Effector CD8-positive, alpha-beta T cell (primary cell): ENCODE results near the gene PHF14.
"Not testable (repeated sequence)": the region's sequence is repeated elsewhere in the genome, so short reads cannot be mapped to it uniquely, and the experiment has no call there.

ENCODE experiments used
- DNase-seq: peaks from one replicate; lab custom pipeline; 2025; lab: John Stamatoyannopoulos, UW

Gene PHF14

DNA sequence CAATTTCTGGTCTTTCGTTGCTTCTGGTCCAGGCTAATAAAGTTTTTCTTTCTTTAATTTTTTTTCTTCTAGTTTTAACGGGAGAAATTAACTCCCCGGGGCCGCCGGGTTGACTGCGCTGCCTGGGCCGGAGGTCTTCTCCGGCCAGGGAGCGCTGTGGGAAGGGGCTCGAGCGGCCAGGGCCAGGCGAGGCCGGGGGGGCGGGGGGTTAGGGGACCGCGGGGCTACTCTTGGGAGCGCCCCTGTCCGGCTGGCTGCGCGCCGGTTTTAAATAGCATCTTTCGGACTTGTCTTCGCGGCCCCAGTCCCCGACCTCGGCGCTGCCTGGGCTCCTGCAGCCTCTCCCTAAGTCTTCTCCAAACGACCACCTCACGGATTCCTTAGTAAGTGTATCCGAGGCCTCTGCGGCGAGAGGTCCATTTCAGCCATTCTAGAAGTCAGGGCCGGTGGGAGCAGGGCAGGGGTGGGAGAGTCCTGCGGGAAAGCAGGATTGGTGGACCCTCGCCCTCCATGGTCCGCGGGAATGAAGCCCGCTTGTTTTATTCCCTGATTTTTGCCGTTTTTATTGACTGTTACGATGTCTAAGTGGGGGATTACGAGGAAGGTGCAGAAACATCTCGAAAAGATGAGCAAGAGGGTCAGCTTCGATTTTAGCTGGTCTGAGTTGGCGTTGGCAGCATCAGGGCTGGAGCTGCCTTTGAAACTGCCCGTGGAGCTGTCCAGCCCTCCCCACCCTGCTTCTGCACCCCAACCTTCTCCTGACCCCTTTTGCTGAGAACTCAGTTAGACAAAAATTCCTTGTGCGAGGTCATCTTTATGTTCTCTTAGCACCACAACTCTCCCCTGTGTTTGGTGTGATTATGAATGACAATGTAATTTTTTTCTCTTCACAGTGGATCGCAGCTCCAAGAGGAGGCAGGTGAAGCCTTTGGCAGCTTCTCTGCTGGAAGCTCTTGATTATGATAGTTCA, 555 bp downstream of the PHF14 start:
- no peak for DNase-seq

DNA sequence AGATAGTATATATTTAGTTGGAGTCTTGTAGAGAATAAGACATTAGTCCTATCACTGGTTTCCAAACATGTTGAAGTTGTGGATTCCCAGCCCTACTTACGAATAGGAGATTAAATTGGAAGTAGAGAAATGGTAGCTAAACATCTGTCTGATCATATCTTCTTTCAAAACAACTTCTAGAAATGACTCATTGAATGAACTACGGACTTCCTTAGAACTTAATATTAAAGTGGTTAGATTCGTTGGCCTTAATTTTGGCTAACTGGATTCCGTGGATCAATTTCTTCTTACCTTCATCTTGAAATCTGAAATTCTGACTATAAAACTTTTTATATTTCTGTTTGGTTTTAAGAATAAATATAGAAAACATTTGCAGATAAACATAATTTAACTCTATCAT, 3.4 kb downstream of the PHF14 start:
- DNase-seq = no peak

DNA sequence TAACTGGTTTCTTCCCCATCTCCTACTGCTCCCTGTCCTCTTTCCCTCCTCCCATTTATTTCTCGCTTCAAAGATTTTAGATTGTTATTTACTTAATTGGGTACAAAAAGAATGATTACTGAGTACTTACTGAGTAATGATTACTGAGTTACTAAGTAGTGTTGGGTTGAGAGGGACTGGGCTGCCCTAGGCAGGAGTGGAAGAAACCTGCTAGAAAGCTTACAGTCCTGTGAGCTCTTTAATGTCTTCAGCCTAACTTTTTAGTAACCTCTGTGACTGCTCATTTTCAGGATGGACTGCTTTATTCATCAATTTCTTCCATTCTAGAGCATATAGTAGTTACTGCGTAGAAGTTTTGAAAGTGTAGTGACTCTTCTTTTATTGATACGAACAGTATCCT, 7.6 kb downstream of the PHF14 start:
- DNase-seq = no peak

DNA sequence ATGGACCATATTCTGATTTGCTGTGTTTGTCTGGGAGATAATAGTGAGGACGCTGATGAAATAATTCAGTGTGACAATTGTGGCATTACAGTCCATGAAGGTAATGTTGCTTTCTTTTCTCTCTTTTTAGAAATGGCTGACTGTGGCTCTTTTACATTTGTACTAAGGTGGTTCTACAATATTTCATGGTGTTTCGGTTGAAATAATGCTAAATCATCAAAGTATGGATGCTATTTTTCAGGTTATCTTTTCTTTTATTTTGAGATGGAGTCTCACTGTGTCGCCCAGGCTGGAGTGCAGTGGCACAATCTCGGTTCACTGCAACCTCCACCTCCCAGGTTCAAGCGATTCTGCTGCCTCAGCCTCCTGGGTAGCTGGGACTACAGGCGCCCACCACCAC, 17.1 kb downstream of the PHF14 start:
- not testable (repeated sequence) for DNase-seq

DNA sequence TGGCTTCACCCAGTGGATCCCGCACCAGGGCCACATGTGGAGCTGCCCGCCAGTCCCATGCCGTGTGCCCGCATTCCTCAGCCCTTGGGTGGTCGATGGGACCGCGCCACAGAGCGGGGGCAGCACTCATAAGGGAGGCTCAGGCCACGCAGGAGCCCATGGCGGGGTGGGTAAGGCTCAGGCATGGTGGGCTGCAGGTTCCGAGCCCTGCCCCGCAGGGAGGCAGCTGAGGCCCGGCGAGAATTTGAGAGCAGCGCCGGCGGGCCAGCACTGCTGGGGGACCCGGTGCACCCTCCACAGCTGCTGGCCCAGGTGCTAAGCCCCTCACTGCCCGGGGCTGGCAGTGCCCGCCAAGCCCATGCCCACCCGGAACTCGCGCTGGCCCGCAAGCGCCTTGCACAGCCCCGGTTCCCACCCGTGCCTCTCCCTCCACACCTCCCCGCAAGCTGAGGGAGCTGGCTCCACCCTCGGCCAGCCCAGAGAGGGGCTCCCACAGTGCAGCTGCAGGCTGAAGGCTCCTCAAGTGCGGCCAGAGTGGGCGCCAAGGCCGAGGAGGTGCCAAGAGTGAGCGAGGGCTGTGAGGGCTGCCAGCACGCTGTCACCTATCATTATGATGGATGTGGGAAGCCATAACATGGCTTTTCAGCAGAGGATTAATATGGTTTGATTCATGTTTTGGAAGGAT, 22.0 kb downstream of the PHF14 start:
- DNase-seq = not testable (repeated sequence)

DNA sequence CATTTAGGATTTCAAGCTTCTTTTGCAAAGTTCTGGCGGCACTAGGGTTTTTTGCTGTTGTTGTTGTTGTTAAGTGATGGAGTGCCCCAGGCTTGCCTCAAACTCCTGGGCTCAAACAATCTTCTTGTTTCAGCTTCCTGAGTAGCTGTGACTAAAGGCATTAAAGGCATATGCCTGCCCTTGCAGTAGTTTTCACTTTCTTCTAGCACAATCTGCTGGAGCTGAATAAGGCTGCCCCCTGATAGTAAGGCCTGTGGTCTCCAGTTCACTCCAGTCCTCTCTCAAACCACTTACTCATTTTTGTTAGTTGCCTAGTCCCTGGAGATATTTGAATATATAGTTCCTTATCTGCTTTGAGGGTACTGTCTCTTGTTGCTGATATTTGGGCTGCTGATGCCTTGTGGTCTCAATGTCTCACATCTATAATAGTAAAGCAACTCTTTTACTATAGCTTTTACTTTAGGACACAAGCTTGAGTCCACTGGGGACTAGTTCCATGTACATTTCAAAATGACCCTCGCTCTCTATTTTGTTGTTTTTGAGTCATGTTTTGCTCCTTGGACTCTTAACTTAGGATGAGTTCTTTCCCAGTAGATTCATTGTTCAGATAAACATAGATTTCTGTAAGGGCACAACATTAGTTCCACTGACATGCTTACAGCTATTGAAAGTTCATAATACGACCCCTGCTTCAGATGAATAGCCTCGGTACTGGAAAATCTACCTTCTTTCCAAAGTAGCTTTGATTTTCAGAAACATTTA, 25.5 kb downstream of the PHF14 start:
- no peak for DNase-seq

DNA sequence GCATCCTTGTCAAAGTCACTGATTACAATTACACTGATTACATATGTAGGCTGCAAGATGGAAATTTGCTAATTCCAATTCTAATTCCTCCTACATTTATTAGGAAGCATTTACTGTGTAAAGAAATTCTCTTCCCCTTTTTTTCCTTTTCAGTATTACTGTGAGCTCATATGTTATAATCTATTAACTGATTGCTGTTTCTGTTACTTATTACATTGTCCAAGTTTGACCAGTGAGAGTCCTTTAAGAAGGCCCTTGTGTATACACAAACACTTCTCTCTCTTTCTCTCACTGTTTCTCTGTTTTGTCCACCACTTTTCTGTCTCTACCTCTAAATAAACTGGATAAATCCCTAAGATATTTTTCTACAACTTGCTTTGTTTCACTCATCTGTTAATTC, 31.5 kb downstream of the PHF14 start:
- DNase-seq = no peak

DNA sequence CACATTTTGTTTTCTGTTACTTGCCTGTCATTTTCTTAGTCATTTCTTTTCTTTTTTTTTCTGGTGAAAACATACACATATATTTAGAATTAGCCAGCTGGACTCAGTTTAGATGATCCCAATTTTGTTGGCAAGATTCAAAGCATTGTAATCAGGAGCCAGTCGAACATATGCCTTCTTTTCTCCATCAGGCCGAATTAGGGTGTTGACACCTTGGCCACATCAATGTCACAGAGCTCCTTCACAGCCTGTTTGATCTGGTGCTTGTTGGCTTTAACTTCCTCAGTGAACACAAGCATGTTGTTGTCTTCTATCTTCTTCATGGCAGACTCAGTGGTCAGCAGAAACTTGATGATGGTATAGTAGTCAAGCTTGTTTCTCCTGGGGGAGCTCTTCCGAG, 32.6 kb downstream of the PHF14 start:
- DNase-seq = no peak

DNA sequence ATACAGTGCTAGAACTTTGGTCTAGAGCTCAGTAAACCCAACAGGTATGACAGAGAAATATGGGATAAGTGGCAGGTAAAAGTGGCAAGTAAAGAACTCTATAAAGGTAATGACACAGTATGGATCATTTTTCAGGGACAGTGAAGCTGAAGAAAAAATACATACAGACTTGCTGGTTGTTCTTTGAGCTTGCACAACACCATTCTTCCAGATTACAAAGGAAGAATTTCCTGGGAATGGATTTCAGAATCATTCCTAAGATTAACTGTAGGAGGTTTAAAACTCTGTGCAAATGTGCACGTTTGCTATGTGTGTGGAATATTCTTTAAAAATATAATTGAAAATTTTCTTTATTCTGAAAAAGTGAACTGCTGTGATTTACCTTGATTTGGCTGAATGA, 36.0 kb downstream of the PHF14 start:
- DNase-seq = no peak

DNA sequence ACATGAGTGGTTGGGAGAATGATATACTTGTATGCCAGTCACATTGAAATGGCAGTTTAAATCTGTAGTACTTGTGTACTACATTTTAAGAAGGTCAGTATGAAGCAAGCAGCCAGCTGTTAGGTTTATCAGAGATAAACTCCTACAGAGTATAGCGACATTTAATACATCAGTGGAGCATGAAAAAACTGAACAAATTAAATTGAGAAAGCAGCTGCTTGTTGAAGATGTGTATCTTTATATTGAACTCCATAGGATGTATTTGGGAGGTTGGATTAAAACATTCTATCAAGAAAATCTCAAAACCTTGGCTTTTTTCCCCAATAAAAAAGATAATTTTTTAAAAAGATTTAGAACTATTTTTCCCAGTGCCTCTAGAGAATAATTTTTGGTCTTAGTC, 47.8 kb downstream of the PHF14 start:
- DNase-seq = no peak

DNA sequence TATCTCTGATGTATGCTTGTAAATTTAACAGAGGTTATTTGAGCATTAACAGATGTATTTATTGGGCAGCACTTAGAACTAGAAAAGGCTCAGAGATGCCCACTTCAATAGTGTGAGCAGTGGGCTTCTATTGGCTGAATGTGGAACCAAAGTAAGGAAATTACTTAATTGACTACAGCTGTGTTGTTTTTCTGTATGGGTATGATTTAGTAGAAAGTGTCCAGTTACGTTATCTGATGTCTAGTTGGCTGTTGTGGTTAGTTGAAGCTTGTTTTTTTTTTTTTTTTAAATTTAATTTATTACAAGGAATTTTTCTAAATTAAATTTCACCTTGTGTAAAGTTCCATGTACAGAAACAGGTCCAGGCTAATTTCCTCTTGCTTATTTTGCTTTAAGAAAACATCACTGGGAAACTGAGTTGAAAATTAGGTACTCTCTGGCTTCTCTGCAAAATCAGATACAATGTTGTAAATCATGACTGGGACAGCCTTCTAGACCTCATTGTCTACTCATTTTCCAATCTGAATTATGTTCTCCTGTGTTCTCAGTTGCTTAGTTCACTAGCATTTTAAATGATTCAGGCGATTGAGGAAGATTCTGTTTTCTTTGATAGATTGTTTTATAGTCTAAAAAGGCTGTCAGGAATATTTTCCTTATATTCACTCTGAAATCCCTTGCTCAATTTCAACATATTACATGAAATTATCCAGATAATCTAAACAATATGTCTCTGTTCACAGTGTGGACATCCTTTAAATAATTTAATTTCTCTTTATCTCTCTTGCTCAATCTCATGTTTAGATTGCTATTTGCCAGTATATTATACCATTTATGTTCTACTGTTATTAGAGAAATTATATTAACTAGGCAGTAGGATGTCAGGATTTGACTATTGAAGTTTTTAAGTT, 53.0 kb downstream of the PHF14 start:
- DNase-seq = no peak

DNA sequence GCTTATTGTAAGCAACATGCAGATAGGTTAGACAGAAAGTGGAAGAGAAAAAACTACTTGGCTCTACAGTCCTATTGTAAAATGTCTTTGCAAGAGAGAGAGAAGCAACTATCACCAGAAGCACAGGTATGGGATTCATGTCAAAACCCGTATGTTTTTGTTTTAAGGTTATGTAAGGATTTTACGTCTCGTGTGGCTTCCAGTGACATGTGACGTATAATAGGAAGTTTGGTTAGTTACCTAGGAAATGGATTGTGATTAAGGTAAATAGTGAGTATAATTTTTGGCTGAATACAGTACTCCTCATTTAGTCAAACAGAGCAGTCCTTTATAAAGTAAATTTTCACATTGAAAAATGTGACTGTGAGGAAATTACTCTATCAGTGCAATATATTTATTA, 62.0 kb downstream of the PHF14 start:
- DNase-seq = no peak

DNA sequence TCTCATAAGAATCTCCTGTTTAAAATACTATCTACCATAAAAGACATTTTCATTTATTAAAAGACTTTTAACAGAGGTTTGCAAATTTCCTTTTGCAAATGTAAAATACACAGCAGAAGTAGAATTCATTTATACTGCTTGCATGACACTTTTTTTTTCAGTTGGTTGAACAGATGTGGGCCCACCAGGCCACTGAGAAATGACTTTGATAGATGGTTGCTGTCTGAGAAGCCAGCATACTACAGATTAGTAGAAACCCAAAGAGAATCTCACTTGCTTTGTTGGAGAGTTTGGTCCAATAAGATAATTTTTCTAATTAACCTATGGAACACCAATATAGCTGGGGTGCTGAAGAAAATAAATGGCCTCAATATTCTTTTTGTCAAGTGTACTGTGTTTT, 66.3 kb downstream of the PHF14 start:
- no peak for DNase-seq

DNA sequence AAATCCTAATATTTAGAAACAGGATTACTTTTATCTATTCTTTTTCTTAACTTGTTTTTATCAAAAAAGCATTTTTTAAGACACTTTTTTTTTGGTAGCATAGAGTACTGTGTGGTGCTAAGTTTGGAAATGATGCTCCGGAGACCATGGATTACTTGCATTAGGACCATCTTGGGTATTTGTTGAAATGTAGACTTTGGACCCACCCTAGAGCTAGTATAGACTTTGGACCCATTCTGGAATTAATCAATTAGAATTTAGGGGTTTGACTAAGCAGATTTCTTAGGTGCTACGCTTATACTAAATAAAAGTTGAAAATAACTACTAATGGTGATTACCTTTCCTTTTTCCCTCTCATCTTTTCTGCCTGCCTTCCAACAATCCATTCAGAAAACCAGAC, 80.4 kb downstream of the PHF14 start:
- DNase-seq = no peak

DNA sequence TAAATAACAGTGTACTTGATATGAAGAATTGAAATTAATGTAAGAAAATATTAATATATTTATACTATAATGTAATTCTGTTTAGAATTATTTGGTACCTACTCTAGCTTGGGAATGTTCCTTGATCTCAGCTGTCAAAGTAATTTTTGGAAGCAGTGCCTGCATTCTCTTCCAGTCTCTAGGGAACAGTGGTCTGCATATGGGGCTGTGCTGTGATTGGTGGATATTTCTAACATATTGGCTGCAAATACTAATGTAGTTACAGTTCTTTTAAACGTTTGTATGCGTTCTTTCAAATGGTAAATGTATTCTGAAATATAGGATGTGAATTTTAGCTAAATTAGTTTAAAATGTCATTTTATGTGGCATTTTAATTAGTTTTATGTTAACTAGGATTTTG, 87.2 kb downstream of the PHF14 start:
- no peak for DNase-seq

DNA sequence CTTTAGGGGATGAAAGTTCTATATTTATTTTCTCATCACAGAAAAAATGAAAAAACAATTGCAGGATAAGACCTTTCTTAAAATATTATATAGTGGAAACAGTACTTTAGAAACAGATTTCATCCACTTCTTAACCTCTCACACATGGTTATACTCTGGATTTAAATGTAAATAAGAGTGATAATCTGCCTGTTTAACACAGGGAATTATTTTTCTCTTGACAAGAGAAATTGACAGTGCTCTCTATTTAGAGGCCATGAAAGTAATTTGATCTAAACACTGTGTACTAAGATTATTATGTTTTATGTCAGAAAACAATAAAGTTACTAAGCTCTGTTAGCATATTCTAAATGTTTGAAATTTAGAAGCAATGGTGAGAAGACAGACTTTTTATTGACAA, 88.4 kb downstream of the PHF14 start:
- DNase-seq = no peak

DNA sequence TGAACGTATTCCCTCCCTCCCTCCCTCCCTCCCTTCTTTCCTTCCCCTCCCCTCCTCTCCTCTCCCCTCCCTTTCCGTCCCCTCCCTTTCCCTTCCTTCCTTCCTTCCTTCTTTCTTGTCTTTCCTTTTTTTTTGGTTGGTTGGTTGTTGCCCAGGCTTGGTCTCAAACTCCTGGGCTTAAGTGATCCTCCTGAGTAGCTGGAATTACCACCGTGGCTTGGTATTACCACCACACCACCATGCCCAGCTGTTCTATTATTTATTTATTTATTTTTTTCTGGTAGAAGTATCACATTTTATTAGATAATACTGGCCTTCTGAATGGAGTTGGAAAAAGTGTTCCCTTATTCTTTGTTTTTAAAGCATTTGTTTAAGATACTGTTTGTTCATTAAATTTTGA, 95.9 kb downstream of the PHF14 start:
- no peak for DNase-seq

DNA sequence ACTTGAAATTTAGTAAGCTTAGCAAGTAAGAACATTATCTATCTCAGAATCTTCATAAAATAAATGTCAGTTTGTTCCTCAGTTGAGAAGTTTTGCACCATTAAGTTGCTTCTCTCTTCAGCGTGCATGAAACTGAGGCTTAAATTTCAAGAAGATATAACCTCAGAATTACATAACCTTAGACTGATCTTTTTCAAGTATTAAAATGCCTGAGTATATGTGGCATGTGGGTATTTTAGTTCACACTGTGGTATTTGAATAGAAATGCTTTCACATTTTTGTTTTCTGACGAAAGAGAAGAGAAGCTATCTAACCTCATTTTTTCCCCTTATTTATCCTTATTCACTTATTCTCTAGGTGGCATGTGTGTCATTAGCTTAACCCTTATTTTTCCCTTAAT, 104.1 kb downstream of the PHF14 start:
- DNase-seq = no peak

DNA sequence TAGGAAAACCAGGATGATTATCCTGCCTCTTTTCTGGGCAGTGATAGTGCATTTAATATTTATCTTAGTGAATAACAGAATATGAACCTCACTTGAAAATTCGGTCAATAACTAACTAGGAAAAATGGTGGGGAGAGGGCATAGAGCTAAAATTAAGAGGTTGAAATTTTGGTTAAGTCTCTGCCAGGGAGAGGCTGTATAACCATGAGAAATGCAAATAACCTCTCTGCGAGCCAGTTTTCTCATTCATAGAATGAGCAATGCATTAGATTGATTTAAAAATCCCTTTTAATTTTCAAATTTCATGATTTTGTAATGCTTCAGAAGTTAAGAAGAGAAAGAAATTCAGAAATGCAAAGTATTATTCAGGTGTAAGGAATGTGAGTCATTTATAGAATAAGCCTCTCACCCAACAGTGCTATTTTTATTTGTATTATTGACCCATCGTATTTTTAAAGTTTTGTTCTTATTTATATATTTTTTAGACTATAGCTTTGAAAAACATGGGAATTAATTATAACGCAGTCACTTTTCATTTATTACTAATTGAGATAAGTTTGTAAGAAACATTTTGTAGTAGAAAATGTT, 104.7 kb downstream of the PHF14 start:
- no peak for DNase-seq

DNA sequence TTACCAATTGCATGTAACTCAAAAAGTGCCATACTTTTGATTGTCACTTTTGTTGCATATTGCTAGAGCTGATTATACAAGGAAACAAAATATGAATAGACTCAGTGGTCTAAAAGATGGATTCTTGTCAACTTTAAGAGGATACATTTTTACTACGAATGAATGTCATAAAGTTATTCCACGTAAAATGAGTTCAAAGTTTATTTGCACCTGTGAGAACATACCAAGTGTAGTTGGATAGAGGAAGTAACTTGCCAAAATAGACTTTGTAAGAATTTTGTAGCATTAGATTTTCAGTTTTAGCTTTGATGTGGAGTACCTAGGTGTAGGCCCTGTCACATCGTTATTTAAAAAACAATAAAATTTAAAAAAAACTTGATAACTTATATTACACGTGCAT, 106.2 kb downstream of the PHF14 start:
- no peak for DNase-seq

DNA sequence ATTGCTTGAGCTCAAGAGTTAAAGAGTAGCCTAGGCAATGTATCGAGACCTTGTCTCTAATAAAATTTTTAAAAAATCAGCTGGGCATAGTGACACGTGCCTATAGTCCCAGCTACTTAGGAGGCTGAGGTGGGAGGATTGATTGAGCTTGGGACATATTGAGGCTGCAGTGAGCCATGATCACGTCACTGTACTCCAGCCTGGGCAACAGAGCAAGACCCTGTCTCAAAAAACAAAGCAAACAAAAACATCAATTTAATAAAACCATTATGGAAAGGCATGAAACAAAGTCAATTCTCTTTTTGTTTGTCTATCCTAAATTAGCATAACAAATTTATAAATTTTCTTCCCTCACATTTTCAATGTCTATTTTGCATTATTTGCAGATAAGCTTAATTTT, 108.4 kb downstream of the PHF14 start:
- no peak for DNase-seq
